SKM-1 treated with dmso at 0.1 percent for 144 hours (cell line): ENCODE measurements around the gene RHEBL1.

Source experiments
- DNase-seq: peaks from one replicate; lab custom pipeline; 2025; ENCODE audit not compliant: unreplicated experiment; lab: John Stamatoyannopoulos, UW

Gene RHEBL1, protein sequence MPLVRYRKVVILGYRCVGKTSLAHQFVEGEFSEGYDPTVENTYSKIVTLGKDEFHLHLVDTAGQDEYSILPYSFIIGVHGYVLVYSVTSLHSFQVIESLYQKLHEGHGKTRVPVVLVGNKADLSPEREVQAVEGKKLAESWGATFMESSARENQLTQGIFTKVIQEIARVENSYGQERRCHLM

DNA sequence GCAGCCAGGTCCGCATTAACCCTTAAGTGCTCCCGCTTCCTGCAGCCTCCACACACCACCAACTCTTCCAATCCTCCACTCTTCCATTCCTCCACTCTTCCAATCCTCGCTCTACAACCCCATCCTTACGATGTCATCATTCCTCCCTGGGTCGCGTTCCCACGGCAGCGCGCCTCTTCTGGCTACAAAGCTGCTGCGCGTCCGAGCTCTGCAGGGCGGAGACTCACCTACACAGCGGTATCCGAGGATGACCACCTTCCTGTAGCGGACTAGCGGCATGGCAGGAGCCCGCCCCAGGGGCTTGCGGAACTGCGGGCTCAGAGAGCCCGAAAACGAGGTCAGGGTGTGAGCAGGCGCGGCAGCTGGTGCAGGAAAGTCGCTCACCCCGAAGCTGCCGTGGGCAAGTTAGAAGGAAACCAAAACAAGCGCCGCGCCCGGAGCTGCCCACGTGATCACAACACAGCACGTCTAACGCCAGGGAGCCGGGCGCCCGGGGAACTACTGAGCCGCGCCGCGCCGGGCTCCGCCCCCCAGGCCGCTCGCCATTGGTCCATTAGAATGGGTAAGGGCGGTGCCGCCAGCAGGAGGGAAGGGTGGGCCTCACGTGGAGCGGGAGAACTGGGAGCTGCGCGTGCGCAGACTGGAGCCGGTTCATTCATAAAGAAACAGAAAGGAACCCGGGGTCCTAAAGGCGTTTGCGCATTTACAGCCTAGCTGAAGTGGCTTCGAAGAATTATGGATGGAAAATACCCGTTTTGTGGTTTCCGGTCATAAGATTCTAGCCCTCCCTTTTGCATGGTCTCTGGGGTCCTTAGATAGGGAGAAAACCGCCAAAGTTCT is at the start of gene RHEBL1:
RHEBL1 (minus strand) TSS at position 473 of the 840 bp plus-strand sequence; CDS start at position 279, 194 bp downstream.
- DNase-seq: peak; percentile 82

- DNase-seq: no peak
Observed at GRCh38 chr12:49111206-49111605, 41.4 kb upstream of the RHEBL1 start.

GRCh38 chr12:49110464-49111155 is 40.8 kb upstream of the RHEBL1 start, which contains the start of gene LMBR1L:
Gene LMBR1L, minus strand, starts transcription at chr12:49110847. Its CDS starts 292 bp downstream, at chr12:49110555.
- DNase-seq: peak; percentile 89

- DNase-seq: no peak
Observed at GRCh38 chr12:49109641-49110463, 40.1 kb upstream of the RHEBL1 start.

DNA sequence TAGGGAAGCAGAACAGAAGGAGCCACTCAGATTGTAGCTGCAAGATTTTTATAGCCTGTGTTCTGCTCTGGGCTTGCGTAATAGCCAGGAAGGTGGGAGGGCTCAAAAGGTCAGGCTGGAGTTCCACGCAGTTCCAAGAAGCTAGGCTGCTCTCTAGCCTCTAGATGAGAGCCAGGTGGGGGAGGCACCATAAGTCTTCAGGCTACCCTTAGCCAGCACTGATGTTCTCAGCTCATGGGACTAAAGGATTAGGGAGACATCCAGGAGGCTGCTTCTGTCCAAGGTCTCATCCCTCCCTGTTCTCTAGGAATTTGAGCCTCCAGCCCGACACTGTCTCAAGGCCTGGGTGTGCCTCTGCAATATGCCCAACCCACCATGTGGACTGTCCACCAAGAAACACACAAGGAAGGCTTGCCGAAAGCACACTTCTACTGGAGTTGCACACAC is 39.2 kb upstream of the RHEBL1 start:
- DNase-seq: no peak

DNA sequence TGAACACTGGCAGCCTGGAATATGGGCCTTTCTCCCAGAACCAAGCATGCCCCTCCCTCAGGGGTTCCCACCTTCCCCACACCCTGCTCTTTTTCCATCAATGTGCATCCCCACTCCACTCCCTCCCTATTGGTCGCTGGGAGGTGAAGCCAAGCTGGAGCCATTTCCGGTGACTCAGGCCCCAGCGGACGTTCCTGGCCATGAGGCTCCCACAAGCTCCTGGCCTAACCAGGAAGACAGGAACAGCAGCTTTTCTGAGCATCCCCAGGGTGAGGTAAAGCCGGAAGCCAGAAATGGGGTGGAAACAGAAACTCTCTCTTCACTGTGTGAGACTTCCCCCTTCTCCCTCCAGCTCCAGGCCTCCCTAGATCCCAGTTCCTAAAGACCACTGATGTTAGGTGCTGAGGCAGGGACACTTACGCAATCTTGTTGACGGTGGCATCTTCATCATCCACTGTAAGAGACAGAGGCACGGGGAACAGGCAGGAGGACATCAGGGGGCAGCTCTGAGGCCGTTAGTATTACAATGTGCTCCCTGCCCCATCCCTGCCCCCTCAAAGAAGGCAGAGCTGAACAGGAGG is 35.8 kb upstream of the RHEBL1 start:
- DNase-seq: no peak

DNA sequence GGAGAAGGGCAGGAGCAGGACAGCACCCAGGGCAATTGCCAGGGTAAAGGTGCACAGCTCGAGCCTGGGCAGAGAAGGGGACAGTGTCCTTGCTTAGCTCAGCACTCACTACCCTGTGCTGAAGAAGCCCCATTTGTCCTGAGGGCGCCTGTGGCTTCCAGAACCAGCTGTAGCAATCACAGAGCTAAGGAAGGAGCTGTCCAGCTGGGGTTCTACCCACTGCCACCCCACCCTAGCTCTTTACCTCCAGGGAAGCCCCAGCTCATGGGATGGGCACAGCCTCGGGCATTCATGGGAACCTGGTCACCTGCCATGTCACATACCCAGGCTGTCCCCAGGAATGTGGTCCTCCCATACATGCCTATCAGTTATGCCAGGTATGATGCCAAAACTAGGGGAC is 35.0 kb upstream of the RHEBL1 start:
- DNase-seq: no peak

GRCh38 chr12:49100380-49100779 is 30.6 kb upstream of the RHEBL1 start:
- no peak for DNase-seq

GRCh38 chr12:49098703-49099102 is 28.9 kb upstream of the RHEBL1 start:
- DNase-seq: no peak

DNA sequence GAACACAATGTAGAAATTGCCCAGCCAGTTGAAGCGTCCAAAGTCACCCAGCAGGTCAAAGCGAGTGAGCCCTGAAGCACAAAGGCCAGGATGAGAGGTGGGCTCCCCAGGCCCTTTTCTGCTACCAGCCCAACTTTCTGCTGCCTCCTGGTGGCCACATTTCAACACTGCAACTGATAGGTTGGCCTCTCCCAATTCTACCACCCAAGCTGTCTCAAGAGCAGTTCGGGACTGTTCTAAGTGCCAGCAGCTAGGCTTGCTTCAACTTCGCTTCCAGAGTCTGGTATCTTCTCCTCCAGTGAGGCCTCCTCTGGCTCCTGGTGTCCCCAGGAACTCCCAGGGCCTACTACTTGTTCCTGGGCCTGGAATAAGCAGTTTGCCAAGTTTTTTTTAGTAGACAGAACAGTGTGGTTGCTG is 28.3 kb upstream of the RHEBL1 start:
- DNase-seq: no peak

- DNase-seq: no peak
Observed at GRCh38 chr12:49097381-49097780, 27.6 kb upstream of the RHEBL1 start.

DNA sequence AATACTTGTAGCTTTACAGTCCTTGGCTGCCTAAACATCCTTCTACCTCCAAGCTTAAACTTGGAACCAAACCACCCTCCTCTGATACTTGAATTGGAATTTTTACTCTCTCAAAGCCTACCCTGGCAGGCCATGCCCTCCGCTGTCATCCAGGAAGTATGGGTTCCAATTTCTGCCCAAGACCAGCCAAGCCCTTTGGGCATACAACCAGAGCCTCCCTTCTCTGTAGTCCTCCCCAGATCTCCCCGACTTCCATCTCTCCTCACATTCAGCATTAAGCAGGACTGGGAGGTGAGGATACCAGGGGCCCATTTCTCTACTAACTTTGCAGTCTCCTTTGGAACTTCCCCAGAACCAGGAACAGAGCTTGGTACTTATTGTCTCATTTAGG is 25.2 kb upstream of the RHEBL1 start:
- DNase-seq: no peak

DNA sequence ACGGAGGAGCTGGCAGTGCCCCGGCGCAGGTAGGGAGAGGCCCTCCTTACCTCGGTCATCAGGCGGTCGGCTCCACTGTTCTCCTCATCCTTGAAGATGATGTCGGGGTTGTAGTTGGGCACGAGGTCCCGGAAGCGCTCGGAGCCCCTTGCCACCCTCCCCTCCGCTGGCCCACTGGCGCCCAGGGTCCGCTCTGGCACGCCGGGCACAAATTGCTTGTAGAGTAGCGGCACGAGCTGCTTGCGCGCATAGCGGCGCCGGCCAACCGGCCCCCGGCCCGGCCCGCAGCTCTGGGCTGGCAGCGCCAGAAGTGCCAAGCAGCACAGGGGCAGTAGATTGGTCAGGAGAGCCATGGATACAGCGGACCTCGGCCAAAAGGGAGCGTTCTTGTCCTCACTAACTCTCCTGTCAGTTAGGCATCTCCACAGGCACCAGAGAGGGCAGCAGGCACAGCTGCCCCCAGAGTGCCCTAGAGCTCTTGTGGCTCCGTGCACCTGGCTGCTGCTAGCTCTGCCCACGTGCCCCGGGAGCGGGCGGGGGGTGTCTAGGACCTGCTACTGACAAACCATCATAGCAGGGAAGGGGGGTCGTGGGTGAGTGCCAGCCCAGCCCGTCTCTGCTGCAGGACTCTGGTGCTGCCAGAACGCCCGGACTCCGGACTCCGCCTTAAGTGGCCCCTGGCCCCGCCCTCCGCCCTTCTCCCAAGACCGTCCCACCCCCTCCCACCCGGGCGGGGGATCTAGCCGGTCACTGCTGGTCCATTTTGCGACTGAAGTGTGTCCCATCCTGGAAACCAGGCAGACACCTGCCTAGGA is 24.6 kb upstream of the RHEBL1 start, which contains the start of gene DHH:
DHH (minus strand) TSS at position 642 of the 815 bp plus-strand sequence; CDS start at position 353, 289 bp downstream.
- DNase-seq: no peak

- no peak for DNase-seq
Observed at GRCh38 chr12:49093792-49094159, 24.0 kb upstream of the RHEBL1 start.

DNA sequence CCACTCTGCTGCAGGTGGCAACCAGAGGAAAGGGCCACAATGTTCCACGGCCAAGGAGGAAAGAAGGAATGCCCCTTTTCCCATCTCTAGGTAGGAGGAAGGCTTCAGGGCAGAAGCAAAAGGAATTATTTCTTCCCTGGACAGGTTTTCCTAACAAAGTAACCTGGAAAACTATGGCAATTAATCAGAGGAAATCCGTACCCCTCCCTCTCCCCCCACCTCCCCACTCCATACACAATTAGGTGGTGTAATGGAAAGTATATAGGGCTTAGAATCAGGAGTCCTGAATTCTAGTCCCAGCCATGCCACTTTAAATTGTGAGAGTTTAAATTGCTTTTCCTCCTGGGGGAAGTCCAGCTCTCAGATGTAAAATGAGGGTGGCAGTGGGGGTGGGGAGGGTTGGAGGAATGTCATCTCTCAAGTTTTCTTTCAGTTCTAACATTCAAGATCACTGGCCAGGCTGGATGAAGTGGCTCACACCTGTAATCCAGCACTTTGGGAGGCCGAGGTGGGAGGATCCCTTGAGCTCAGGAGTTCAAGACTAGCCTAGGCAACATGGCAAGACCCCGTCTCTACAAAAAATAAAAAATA is 23.1 kb upstream of the RHEBL1 start:
- no peak for DNase-seq

GRCh38 chr12:49092086-49092815 is 22.5 kb upstream of the RHEBL1 start:
- DNase-seq: peak; percentile 5

GRCh38 chr12:49091836-49092085 is 22.0 kb upstream of the RHEBL1 start:
- DNase-seq: no peak

DNA sequence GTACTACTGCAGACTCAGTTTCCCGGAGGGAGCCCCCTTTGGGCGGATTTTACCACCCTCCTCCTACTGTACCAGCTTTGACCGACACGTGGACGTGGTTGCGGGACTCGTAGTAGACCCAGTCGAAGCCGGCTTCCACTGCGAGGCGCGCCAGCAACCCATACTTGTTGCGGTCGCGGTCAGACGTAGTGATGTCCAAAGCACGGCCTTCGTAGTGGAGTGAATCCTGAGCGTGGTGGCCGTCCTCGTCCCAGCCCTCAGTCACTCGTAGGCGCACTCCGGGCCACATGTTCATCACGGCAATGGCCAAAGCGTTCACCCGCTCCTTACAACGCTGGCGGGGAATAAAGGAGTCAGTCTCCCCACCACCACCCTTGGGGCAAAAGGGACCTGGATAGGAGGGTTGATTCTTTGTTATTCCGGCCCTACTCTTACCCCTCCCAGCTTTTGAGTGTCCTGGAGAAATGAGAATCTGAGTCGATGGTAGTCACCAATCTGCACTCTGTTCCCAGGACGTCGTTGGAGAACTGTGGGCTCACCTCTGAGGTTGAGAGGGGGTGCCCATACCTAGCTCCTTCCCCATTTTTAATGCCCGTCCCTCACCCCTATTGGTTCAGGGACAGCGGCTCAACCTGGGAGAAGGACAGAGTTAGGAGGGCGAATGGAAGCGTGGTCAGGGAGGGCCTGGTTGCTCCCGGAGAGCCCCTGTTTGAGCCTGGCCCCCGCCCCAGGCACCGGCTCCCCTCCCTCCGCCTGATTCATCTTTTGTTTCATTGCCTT is 21.5 kb upstream of the RHEBL1 start:
- no peak for DNase-seq
